Measurements from ENCODE around the gene TBCCD1.
"Not testable (repeated sequence)": the region's sequence is repeated elsewhere in the genome, so short reads cannot be mapped to it uniquely, and the experiment has no call there.

The TBCCD1 gene

GRCh38 chr3:186596568-186597287 is 29.6 kb upstream of the TBCCD1 start:
- DNase-seq: no peak

GRCh38 chr3:186594591-186595113 is 27.5 kb upstream of the TBCCD1 start:
- no peak for DNase-seq

GRCh38 chr3:186593862-186594261 is 26.7 kb upstream of the TBCCD1 start:
- no peak for DNase-seq

GRCh38 chr3:186592682-186593081 is 25.5 kb upstream of the TBCCD1 start:
- DNase-seq: no peak

- DNase-seq: no peak
Observed at GRCh38 chr3:186590580-186591295, 23.6 kb upstream of the TBCCD1 start.

GRCh38 chr3:186589856-186590579 is 22.9 kb upstream of the TBCCD1 start:
- DNase-seq: peak; percentile 63

- DNase-seq: no peak
Observed at GRCh38 chr3:186589121-186589520, 22.0 kb upstream of the TBCCD1 start.

GRCh38 chr3:186588632-186589031 is 21.5 kb upstream of the TBCCD1 start:
- no peak for DNase-seq

GRCh38 chr3:186587183-186587582 is 20.0 kb upstream of the TBCCD1 start:
- no peak for DNase-seq

- DNase-seq: not testable (repeated sequence)
Observed at GRCh38 chr3:186586245-186586644, 19.1 kb upstream of the TBCCD1 start.

- DNase-seq: no peak
Observed at GRCh38 chr3:186583831-186584230, 16.7 kb upstream of the TBCCD1 start.

GRCh38 chr3:186582541-186582940 is 15.4 kb upstream of the TBCCD1 start:
- no peak for DNase-seq

GRCh38 chr3:186580785-186581184 is 13.6 kb upstream of the TBCCD1 start:
- no peak for DNase-seq

GRCh38 chr3:186577521-186577920 is 10.4 kb upstream of the TBCCD1 start:
- no peak for DNase-seq

GRCh38 chr3:186571644-186572013 is 4.5 kb upstream of the TBCCD1 start:
- DNase-seq: no peak

- no peak for DNase-seq
Observed at GRCh38 chr3:186570941-186571643, 4.0 kb upstream of the TBCCD1 start.

- peak; percentile 99 for DNase-seq
Observed at GRCh38 chr3:186570096-186570940, 3.2 kb upstream of the TBCCD1 start, which contains the start of gene DNAJB11. TSS of gene DNAJB11 (plus strand) at chr3:186570720. CDS start at chr3:186570898, 178 bp downstream.

- DNase-seq: no peak
Observed at GRCh38 chr3:186569779-186570095, 2.6 kb upstream of the TBCCD1 start.

- DNase-seq: not testable (repeated sequence)
Observed at GRCh38 chr3:186569361-186569760, 2.2 kb upstream of the TBCCD1 start.

GRCh38 chr3:186566772-186567071 is 417 bp downstream of the TBCCD1 start:
- no peak for DNase-seq

- no peak for DNase-seq
Observed at GRCh38 chr3:186564586-186564985, 2.6 kb downstream of the TBCCD1 start.

GRCh38 chr3:186552408-186553031 is 14.6 kb downstream of the TBCCD1 start:
- DNase-seq: no peak

Data from CD4-positive, alpha-beta T cell treated with Interleukin-4 for 4 hours (primary cell).